HG03135 (cell line): ENCODE data around the gene PADI1.
"Not testable (repeated sequence)": the region's sequence is repeated elsewhere in the genome, so short reads cannot be mapped to it uniquely, and the experiment has no call there.

Experiments
- ATAC-seq: cut with Tn5 transposase; IDR thresholded peaks from one replicate; pipeline ENCODE4 v1.9.1; 2021; ENCODE audit warnings: mild to moderate bottlenecking, moderate library complexity; ENCODE audit not compliant: unreplicated experiment

Gene PADI1

DNA sequence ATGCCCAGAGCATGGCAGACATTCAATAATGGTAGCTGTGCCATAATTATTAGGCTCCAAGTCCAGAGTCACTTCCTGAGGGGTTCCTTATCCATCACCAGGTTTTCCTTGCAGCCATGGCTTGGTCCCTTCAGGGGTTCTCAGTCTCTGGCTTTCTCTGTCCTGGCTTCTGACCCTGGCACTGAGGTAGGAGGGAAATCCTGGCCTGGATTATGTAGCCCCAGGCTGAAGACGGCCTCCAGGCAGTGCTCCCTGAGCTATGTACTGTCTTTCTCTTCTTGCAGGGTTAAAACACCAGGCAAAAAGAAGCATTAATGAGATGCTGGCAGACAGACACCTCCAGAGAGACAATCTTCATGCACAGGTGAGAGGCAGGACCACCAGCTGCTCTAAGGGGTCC is 34.5 kb downstream of the PADI1 start:
- ATAC-seq, result no peak

DNA sequence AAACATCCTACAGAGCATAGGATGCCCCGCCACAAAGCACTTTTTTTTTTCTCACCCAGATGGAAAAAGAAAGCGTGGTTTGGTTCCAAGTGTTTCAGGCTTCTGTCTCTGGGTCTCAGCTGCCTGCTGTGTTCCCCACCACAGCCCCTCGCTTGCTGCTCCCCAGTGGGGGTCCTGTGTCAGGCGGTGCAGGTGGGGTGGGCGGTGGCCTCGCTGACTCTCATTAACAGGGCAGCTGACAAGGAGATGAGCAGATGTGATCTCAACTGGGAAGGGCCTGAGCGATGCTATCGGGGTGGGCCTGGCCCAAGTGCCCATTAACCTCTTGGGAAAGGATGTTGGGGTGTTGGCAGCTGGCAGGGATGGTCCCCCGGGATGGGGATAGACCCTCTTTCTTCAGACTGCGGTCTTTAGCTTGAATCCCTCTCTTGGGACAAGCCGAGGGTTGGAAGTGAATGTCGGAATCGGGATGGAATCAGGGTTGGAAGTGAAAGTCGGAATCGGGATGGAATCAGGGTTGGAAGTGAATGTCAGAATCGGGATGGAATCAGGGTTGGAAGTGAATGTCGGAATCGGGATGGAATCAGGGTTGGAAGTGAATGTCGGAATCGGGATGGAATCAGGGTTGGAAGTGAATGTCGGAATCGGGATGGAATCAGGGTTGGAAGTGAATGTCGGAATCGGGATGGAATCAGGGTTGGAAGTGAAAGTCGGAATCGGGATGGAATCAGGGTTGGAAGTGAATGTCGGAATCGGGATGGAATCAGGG is 36.3 kb downstream of the PADI1 start:
- not testable (repeated sequence) for ATAC-seq

DNA sequence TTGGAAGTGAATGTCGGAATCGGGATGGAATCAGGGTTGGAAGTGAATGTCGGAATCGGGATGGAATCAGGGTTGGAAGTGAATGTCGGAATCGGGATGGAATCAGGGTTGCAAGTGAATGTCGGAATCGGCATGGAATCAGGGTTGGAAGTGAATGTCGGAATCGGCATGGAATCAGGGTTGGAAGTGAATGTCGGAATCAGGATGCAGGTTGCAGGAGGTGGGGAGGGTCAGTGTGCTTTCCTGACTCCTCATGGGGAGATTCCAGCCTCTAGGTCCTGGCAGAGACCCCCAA is 36.8 kb downstream of the PADI1 start:
- not testable (repeated sequence) for ATAC-seq

DNA sequence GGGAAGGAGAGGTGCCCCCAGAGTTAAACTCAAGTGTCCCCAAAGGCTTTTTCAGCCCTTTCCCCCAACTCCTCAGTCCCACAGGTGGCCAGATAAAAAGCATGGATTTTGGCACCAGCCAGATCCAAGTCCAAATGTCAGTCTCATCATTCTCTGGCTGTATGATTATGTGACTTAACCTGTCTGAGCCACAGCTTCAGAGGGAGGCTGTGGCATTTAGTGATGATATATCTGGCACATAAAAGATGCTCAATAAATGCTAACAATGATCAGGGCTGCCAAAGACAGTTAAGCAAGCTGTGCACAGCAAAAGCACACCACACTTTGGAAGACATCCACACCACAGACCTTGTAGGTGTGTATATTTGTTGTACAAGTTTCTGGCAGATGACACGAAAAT is 38.3 kb downstream of the PADI1 start:
- no peak for ATAC-seq

DNA sequence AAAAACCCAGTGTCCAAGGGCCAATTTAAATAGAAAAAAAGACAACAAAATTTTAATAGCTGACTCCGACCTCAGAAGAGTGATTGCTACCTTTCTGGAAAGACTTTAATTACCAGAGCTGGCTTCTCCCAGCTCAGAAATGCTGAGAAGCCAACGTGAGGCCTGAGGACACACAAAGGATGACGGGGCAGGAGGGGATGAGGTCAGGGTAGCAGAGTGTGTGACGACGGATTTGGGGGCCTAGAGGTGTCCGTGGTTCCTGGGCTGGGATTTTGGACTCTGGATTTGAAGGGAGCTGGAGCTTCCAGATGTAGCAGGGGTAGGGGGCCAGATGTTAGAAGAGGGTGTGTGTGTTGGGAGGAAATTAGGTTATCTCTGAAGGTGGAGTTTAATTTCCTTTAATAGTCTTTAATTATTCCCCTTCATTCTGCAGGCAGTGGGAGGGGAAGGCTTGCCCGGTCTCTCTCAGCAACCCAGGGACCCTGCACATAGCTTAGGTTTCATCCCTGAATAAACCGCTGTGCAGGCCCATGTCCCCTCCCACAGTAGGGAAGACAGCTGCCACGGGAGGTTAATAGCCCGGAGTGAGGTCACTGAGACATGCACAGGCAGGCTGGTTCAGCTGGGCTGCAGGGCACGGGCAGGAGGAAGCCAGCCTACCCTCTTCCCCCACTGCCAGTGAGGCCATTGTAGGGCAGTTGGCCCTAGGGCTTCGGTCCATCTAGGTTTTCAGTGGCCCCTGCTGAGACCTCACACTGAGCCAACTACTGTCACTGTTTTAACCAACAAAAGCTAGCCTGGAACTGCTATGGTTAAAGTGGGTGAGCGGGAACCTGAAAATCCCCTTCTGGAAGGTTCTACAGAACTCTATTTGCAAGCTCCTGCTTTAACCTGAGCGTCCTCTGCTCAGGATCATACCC is 40.2 kb downstream of the PADI1 start:
- no peak for ATAC-seq

DNA sequence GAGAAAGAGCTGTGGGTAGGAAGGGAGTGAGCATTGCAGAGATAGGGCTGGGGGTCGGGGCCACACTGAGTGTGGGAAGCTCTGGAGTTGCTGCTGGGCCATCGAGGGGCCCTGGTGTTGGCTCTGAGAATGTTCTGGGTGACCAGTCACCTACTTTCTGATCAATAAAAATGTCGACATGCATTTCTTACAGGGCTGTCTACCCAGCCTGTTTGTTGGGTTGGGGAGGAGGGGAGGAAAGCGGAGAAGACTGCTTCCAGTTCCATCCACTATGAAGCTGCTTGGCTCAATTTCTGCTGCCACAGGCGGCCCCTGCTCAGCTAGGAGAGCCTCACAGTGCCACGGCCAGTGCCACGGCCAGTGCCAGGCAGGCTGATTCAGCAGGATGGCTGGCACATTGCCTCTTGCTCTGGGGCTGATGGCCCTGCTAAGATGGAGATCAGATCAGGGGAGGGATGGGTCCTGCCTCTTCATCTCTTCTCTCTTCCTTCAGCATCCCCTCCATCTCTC is 40.9 kb downstream of the PADI1 start:
- no peak for ATAC-seq

DNA sequence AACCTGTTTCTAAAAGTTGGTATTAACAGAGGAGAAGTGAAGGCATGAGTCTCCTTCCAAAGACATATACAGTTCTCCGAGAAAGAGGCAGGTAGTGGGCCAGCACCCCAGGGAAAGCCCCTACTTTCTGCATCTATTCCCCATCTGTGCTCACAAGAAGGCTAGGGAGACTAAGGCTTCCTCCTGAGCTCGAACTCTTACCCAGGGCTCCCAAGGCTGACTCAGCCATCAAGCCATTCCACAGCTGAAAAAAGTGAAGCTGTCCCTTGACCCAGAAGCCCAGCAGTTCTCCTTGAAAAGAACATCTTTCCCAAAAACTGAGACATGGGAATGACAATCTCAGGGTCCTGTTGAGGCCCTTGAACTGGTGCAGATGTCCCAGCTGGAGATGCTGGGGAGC is 42.0 kb downstream of the PADI1 start:
- no peak for ATAC-seq

DNA sequence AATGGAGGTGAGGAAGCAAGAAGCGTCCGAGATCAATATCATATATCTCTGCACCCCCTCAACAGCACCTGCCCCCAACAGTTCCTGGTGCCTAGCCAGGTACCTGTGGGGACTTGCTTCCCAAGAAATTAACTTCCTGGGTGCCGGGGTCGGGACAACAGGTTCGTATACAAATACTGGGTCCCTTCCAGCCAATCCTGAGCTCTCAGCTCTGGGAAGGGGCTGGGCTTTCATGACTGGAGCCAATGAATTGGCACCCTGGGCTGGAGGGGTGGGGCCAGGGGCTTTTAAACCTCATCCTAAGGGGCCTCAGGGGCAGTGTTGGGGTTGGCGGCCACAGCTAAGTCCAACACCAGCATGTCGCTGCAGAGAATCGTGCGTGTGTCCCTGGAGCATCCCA is 43.9 kb downstream of the PADI1 start, which contains the start of gene PADI3:
Gene PADI3 (plus strand): TSS at position 318 of the 400 bp plus-strand sequence. CDS start 40 bp downstream, at position 358.
- no peak for ATAC-seq

DNA sequence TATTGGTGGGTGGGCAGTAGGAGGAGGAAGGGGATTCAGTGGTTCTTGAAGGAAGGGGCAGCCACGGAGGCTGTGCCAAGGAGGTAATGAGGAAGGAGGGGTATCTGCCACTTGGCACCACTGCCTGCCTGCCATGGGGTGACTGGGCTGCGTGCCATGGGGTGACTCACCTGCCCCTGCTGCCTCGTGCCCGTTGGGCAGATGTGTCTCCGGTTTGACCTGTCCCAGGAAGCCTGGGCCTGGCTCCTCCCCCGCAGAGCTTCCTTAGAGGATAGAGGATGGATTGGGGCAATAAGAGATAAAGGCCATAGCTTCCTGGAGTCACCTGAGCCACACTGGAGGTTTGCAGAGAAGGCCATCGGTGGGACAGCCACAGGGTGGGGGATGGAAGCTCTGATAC is 45.7 kb downstream of the PADI1 start:
- no peak for ATAC-seq

DNA sequence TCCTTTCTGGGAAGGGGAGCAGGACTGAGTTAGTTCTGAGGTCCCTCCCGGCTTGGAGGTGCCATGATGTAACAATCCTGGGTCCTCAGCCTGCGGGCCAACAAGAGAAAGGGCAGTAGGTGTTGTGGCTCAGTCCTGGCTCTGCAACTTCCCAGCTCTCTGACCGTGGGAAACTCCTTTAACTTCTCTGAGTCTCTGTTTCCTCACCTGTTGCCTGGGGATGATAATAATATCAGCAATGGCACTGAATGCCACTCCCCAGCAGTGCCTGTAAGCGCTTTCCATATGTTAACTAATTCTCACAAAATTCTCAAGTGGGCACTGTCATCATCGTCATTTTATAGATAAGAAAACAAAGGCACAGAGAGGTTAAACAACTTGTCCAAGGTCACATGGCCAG is 46.3 kb downstream of the PADI1 start:
- ATAC-seq, result no peak

DNA sequence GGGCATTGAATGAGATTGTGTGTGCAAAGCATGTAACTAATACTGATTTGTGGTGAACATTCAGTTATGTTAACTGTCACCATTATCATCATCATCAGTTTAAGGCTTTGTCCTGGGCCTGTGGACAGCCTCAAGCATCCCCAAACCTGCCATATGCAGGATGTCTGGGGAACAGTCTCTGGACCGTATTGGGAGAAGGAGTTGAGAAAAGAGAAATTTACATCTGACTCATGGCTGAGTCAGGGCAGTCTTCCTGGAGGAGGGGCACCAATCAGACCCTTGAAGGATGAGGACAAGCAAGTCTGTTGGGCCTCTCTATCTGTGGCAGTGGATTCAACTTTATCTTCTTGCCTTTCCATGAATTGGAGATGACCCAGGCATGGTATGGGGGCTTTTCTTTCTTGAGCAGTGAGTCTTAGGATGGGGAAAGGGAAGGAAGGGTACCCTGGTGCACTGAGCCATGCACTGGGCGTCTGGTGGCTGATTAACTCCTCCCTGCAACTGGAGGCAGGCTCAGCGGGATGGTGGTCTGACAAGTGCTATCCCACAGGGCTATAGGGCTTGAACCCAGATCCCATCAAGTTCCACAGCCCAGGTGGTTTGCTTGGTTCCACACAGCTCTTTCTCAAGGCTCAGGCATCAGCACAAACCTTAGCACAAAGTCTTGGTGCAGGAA is 46.9 kb downstream of the PADI1 start:
- no peak for ATAC-seq

DNA sequence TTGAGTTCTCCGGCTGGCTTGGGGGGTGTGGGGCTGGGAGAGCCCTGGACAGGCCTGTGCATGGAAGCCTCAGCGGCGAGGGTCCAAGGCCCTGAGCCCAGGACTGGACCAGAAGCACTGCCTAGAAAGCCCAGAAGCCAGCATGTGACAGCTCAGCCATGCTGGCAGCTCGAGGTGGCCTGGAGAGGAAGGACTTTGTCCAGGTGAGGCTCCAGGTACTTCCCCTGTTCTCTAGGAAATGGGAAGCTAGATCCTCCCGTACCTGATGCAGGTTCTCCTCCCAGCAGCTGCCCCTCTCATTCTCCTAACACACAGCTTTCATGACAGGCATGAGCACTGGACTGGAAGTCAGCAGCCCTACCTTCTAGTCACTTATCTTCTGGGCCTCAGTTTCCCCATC is 50.4 kb downstream of the PADI1 start:
- no peak for ATAC-seq

DNA sequence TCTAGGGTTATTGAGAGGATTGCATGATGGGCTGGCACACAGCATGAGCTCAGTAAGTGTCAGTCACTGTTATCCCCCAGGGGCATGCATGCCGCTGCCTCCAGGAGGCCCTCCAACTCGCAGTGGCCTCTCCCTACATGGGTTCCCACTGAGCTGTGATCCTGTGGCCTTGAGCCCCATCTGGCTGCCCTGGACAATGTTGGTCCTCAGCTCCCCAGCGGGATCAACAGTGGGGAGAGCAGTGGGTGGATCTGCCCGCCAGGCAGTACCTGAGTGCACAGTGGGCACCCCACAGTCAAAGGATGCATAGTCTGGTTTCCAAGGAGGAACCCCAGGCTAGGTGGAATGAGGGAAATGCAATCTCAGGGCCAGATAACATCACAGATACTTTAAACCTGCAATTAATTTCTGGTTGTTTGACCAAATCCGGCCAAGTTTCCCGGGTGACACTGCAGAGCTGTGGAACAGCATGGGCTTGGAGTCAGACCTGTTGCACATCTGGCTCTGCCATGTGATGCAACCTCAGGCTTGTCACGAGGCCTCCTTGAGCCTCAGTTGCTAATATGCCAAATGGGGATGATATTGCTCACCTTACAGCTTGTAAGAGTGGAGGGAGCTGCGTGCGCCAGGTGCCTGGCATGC is 53.3 kb downstream of the PADI1 start:
- ATAC-seq, result no peak

DNA sequence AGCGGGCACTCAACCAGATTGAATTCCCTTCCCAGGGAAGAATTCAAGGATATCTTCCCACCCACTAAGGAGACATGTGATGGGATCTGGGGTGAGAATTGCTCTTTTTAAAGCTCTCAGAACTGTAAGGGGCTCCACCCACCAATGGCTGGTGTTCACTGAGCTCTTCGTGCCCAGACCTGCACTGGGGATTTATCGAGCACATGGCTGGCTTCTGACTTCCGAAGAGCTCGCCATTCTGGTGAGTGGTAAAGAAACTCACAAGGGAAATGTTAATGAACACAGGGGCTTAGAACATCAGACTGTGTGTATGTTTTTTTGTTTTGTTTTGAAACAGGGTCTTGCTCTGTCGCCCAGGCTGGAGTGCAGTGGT is 53.8 kb downstream of the PADI1 start:
- no peak for ATAC-seq

DNA sequence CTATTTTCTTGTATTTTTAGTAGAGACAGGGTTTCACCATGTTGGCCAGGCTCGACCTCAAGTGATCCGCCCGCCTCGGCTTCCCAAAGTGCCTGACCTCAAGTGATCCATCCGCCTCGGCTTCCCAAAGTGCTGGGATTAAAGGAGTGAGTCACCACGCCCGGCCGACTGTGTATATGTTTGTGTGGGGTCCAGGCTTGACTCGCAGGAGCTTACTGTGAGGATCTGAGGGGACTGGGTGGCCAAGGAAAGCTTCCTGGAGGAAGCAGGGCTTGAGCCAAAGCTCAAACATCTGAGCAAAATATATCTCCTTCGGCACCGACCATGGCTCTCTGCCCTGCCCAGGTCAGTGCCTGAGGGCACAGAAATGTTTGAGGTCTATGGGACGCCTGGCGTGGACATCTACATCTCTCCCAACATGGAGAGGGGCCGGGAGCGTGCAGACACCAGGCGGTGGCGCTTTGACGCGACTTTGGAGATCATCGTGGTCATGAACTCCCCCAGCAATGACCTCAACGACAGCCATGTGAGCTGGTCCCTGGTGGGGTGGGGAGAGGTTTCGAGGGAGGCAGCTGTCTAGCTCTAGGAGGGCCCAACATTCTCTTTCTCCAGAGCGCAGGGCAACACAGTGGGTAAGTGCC is 54.4 kb downstream of the PADI1 start:
- no peak for ATAC-seq

DNA sequence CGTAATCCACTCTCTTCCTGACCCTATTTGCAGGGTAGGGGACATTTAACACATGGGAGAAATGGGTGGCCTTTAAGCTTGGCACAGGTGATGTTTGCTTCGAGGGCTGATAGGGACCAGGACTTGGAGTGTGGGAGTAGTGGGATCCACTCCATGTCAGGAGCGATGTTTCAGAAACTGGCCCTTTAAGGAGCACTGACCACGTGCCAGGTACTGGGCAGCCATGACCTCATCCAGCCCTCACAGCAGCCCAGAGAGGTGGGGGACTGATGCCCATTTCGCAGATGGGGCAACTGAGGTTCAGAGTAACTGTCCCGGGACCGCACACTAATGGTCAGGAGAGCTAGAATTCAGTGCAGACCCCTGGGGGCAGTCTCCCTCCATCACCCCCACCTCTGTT is 55.3 kb downstream of the PADI1 start:
- no peak for ATAC-seq

DNA sequence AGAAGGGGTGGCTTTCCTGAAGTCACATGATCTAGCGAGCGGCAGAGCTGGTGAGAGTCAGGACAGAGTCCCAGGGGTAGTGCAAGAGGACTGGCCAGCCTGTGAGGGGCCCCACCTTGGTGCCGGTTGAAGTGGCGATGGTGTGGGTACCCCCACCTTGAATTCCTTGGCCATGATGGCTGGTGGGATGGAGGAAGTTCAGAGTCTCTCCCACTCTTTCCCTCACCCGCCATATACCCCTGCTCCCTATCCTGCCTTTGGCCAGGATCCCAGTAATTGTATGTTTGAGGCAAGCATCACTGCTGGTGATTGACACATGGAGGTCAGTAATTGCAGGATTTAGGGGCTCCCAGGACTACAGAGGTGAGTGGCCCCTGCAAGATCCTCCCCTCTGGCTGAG is 55.8 kb downstream of the PADI1 start:
- no peak for ATAC-seq

DNA sequence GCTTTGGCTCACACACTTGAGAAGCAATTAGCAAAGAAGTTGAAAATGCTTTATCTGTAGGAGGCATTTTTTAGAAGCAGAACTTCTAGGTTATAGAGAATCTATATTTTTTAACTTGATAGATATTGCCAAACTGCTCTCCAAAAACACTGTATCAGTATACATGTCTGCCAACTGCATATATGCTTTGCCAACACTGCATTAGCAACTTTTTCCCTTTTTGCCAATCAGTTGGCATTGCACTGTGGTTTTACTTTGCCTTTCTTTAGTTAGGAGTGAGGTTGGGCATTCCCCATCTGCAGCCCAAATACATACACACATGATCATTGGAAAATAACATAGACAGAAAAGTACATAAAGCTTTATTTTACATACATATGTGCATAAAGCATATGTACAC is 59.0 kb downstream of the PADI1 start:
- no peak for ATAC-seq

DNA sequence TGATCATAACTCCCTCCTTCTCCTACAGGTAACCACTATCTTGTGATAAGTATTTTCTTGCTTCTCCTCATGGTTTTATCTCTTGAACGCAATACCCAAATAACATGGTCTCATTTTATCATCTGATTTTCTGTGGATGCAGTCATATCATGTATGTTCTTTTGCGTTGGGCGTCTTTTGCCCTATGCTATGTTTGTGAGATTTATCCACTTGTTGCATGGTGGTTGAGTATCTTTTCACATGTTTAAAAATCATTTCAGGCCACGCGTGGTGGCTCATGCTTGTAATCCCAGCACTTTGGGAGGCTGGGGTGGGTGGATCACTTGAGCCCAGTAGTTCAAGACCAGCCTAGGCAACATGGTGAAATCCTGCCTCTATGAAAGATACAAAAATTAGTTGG is 59.5 kb downstream of the PADI1 start:
- ATAC-seq, result no peak

DNA sequence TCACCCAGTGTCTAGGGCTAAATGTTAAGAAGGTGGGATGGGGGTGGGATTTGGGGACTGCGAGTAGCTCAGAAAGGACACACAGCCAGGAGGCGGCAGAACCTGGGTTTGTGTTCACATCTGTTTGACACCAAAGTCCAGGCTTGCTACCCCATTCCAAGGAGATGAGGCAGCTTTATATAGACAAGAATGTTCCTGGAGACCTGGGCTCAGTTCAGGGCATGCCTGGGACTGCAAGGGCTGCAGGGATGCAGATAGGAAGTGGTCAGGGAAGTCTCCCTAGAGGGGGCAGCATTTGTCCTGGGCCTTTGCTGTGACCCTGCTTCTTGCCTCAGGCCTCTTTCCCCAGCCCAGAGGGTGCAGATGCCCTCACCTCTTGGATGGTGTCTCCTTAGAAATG is 60.2 kb downstream of the PADI1 start:
- ATAC-seq, result no peak

DNA sequence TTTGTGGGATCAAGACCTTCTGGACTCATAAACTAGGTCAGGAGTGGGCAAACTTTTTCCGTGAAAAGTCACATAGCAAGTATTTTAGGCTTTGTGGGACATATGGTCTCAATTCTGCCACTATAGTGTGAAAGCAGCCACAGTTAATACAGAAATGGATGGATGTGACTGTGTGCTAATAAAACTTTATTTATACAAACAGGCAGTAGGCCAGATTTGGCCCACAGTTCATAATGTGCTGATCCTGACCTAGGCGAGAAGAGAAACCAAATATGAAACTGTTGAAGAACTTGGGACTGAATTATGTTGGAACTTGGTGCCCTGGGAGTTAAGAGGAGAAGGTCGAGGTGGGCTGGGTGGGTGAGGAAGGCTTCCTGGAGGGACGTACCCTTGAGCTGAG is 61.0 kb downstream of the PADI1 start:
- no peak for ATAC-seq
